DMS 273 (cell line): ENCODE data around the gene CUL4A.
"Not testable (repeated sequence)": the region's sequence is repeated elsewhere in the genome, so short reads cannot be mapped to it uniquely, and the experiment has no call there.

Experiments
- DNase-seq: peaks from one replicate; lab custom pipeline; 2025; ENCODE audit not compliant: unreplicated experiment; lab: John Stamatoyannopoulos, UW

Gene CUL4A

DNA sequence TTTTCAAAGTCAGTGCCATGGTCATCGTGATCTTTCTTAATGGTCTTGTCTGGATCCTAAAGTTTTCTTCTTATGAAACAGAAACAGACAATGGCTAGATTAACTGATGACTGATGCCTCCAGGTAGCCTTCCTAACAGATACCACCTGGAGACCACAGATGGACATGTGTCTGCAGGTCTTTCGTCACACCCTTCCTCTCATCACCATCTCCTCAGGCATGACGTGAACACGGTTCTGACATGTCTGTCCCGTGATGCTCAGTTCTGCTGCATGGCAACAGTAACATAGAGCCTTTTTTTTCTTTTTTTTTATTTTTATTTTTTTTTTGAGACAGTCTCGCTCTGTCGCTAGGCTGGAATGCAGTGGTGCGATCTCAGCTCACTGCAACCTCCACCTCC lies 74.5 kb downstream of the CUL4A start:
- no peak for DNase-seq

DNA sequence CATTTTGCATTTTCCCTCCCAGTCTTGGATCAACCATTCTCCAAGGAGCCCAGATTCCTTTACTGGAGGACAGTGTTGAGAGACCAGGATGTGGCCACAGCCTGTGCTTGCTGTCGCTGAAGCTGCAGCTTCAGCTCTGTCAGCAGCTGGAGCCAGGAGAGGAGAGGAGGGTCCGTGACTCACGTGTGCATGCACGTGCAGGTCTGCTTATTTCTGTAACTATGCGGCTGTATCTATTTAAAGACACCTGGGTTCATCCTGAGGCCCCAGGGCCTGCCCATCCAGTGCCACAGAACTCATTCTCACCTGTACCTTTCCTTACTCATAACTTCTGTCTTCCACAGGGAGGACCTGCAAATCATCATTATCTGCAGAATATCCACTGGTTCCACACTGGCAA lies 79.5 kb downstream of the CUL4A start:
- DNase-seq: no peak

DNA sequence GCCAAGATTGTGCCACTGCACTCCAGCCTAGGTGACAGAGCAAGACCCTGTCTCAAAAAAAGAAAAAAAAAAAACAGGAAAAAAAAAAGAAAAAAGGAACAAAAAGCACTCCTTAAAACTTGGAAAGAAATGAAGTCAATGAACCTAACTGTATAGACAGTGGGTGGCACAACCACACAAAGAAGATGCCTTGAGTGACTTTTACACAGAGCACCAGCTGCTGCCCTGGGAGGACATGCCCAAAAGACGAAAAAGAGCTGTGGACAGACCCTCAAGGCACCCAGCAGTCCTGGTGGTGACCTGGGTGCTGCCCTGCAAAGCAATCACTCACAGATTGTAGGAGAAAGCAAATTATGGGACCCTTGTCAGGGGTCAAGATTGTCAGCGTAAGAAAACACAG lies 81.7 kb downstream of the CUL4A start:
- no peak for DNase-seq

DNA sequence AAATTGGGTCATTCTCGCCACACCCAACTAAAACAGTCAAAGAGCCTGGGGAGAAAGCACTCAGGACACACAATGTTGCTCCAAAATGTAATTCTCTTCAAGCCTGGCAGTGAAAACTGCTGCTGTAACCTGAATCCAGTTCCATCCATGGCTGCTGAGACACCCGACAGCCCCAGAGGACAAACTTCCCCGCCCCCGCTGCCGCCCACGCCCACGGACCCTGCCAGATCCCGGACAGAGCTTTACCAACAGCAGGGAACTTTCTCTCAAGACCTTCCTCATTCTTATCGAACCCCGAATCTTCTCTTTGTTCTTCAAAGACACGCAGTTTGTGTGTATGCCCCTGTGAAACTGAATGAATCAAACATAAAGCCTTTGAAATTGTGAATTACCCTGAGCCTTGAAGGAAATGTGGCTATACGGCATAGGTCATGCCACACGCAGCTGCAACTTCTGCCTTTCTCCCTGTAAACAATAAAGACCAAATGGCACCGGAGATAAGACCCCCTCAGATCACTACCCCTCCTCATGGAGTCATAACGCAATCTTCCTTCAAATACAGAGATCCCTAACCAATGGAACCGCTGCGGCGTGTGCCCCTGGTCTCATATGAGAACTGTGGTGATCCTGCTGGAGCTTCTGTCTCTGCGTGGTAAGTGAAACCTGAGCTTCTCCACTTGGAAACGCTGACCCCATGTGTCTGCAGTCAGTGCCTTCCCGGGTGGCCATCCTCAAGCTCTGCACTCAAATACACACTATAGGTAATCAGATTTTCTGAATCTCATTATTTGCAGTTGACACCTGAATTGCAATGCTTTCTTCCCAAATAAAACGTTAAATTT lies 82.8 kb downstream of the CUL4A start:
- peak; percentile 46 for DNase-seq

DNA sequence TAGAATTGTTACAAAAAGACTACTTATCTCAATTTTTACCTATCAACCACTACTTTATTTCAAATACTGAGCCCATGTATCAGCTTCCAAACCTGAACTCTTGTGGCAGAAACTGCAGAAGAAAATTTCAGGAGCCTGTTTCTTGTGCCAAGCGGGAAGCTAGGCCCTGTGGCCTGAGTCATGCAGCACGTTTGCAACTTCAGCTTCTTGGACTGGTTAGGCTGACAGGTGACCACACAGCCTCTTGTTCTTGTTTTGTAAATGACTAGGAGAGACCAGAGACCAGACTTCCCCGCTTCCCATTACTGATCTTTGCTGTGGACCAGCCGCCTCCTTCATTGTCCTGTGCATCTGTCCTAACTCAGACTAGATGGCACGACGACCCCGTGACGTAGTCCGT lies 84.3 kb downstream of the CUL4A start:
- DNase-seq: no peak

DNA sequence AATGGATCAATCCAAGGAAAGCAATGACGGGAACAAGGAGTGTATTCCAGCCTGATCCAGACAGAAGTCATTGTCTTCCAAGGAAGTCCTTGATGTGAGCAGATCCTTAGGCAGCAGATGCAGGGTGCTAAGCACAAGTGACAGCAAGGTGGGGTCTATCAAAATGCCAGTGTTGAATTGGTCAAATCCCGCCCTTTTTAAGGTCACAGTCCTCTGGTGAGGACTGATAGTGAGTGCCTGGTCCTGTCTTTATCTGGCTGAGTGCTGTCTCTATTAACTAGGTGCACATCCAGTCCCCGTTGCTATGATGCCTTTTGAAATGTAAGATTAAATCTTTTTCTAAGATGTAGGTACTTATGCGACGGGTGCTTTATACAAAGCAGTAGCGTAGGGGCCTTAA lies 86.4 kb downstream of the CUL4A start:
- no peak for DNase-seq

DNA sequence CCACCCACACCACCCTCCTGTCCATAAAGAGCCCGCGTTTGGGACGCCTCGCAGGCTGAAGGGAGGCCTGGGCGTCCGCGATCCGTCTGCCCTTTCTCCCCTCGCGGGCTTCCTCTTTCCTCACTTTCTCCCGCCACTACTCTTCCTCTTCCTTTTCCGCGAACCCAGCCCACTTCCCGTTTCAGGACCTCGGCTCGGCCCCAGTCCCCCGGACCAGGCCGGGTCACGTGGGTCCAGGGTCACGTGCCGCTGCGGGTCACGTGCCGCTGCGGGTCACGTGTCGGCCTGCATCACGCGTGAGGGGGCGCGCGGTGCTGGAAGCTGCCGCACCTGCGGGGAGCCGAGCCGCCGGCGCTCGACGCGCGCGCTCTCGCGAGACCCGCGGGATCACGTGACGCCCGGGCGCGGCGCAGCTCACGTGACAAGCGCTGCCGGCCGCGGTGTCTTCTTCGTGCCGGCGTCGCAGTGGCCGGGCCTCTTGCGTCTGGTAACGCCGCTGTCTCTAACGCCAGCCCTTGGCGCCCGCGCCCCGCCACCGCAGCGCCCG lies 87.5 kb downstream of the CUL4A start, which contains the start of gene LAMP1:
LAMP1 (plus strand) TSS at position 417 of the 547 bp plus-strand sequence. CDS start 196 bp downstream, outside the sequence.
- DNase-seq: peak; percentile 98

DNA sequence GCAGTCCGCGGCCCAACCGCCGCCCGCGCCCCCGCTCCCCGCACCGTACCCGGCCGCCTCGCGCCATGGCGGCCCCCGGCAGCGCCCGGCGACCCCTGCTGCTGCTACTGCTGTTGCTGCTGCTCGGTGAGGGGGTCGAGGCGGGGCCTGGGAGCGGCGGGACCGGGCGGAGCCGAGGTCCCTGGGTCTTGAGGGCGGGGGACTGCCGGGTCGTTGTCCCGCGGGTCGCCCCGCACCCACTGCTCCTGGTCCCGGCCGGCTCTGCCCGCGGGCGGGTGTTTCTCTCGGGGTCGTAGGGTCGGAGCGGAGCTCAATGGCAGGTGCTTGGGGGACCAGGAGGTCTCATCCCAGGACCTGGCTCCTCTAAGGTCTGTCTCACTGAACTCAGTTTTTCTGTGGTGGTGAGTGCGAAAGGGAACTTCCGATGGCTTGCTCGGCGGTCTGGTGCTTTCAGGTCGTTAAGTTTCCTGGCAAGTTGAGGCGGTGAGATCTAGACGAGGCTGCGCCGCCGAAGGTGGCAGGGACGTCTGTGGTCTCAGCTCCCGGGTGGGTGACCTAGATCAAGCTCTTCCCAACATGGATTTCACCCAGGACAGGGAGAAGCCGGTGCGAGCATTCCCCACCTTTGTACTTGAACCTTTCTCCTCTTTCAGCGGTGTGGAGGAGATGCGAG lies 88.1 kb downstream of the CUL4A start:
- DNase-seq: peak; percentile 41

DNA sequence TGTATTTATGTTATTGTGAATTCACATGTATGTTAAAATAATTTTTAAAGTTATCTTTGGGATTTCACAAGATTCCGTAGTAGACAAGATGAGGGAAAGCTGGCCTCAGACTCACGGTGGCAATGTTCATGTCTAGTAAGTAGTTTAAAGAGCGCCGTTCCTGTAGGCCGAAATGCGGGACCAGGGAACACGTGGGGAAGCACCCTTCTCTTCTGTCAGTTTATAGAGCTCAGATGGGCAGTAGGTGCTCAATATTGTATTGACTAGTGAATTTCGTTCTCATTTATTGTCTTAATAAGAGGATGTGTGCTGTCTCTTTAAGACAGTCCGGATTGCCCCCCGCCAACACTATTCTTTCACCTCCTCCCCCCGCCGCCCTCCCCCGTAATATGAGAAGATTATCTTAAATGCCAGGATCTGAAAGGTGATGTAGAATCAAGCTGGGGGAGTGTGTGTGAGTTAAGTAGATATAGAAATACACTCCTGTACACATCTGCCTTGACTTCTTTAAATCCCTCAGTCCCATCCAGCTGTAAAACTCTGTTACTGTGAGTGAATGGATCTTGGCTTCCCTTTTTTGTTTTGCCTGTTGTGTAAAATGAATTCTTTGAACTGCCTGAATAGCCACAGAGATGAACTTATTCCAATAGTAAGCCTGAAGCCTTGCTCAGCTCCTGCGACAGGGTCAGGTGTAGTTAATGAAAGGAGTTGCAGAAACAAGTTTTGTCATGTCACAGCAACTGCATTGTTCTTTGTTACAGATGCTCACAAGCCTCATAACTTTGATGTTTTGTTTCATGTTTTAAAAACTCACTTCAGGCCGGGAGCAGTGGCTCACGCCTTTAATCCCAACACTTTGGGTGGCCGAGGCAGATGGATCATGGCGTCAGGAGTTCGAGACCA lies 88.9 kb downstream of the CUL4A start:
- peak; percentile 46 for DNase-seq

DNA sequence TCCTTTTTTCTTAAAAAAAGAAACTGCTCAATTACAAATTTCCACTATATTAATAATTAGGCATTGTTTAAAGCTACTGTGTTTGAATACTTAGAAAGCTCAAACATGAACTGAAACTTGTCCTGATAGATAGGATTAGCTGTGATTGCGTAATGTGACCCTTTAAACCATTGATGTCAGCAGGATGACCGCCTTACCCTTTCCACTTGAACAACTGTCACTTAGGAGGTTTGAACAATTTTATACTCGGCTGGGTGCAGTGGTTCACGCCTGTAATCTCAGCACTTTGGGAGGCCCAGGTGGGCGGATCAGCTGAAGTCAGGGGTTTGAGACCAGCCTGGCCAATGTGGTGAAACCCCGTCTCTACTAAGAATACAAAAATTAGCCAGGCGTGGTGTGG lies 90.5 kb downstream of the CUL4A start:
- no peak for DNase-seq

DNA sequence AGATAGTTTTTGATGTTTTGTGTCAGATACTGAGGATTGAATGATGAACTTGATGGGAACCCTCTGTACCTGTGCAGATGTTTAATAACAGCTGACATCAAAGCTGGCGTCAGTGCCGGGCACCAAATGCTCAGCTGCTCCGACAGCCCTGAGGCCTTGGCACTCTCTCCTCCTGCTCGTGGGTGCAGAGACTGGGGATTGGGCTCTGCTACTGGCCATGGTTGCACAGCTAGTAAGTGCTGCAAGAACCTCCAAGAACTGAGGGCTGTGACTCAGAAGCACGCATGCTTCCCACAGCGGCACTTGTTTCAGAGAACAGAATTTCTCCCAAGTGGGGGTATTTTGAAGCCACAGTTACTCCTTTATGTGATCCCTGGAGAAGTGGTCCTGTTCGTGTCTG lies 93.6 kb downstream of the CUL4A start:
- no peak for DNase-seq

DNA sequence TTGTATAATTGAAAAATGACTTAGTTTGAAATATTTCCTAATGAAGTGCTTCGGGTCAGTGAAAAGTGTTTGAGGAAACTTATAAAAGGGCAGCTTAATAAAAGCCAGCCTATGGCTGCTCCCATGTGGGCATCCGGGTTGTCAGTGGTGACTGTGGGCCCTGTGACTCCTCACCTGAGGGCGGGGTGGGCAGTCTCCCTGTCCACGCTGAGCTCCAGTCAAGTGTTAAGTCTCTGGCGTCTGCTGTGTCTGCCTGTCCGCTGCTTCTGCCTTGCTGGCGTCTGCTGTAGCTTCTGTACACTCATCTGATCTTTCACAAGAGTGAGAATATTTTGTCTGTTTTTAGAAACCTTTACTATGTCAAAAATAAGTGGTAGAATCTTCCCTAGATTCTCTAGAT lies 94.7 kb downstream of the CUL4A start:
- no peak for DNase-seq

DNA sequence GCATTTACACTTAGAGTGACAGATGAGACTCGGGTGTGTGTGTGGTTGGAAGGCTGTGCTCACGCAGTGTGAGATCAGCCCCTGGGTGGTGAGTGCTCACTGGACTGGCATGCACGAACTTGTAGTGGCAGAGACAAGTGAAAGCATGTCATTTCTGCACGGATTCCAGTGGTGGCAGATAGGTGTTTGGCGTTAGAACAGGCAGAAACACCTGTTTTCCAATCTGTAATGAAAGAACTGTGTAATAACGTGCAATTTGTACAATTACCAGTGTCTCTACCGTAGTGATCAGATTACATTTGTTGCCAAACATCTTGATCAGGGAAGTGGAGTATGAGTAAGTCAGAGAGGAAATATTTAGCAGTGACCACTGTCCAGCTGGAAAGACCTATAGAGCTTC lies 95.8 kb downstream of the CUL4A start:
- DNase-seq: peak; percentile 10

DNA sequence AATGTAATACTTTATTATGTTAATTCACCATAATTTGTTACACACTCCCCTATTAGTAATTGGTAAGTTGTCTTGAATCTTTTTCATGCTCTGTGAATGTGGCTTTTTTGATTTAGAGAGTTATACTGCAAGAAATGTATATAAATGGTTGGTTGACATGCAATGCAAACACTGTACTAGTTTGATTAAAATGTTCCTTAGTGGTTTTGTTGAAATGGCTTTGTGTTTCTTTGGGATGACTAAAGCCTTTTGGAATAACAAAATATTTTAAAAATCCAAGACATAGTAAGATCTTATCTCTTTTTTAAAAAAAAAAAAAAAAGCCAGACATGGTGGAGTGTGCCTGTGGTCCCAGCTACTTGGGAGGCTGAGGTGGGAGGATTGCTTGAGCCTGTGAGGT lies 98.1 kb downstream of the CUL4A start:
- DNase-seq: no peak

DNA sequence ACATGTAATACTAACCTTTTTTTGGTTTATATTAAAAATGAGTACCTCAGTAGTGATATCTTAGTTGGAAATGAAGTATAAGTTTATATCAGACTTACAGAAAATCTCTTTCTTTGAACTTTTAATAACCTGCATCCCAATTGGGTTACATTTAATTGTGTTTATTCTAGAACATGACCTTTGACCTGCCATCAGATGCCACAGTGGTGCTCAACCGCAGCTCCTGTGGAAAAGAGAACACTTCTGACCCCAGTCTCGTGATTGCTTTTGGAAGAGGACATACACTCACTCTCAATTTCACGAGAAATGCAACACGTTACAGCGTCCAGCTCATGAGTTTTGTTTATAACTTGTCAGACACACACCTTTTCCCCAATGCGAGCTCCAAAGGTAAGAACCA lies 100.1 kb downstream of the CUL4A start:
- DNase-seq: no peak

DNA sequence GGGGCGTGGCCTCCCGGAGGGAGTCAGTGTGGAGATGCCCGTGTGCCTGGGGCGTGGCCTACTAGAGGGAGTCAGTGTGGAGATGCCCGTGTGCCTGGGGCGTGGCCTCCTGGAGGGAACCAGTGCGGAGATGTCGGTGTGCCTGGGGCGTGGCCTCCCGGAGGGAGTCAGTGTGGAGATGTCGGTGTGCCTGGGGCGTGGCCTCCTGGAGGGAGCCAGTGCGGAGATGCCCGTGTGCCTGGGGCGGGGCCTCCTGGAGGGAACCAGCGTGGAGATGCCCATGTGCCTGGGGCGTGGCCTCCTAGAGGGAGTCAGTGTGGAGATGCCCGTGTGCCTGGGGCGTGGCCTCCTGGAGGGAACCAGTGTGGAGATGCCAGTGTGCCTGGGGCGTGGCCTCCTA lies 104.7 kb downstream of the CUL4A start:
- DNase-seq: not testable (repeated sequence)

DNA sequence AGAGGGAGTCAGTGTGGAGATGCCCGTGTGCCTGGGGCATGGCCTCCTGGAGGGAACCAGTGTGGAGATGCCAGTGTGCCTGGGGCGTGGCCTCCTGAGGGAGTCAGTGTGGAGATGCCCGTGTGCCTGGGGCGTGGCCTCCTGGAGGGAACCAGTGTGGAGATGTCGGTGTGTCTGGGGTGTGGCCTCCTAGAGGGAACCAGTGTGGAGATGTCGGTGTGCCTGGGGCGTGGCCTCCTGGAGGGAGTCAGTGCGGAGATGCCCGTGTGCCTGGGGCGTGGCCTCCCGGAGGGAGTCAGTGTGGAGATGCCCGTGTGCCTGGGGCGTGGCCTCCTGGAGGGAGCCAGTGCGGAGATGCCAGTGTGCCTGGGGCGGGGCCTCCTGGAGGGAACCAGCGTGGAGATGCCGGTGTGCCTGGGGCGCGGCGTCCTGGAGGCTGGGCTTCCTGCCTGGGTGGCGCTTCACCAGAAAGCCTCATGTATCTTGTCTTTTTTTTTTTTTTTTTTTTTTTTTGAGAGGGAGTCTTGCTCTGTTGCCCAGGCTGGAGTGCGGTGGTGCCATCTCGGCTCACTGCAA lies 105.6 kb downstream of the CUL4A start:
- not testable (repeated sequence) for DNase-seq

DNA sequence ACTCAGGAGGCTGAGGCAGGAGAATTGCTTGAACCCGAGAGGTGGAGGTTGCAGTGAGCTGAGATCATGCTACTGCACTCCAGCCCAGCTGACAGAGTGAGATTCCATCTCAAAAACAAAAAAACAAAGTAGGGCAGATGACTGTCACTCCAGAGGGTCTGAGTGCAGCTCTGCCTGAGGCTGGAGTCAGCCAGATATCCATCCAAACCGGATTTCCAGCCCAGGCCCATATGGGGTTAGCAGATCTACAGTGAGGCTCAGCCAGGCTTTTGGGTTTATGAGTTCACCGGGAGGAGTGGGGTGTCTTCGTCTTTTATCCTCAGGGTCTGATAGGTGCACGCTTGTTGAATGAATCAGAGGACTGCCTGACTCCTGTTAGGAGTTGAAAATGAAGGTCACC lies 106.6 kb downstream of the CUL4A start:
- DNase-seq: no peak
